Activated CD8-positive, alpha-beta memory T cell treated with anti-CD3 and anti-CD28 coated beads for 36 hours (primary cell): ENCODE results near the gene ANKRD16. TPM values are rescaled to one million over a fixed set of nuclear protein-coding genes. Genes with fewer than 3 reads are reported as not detected.
"Not testable (repeated sequence)": the region's sequence is repeated elsewhere in the genome, so short reads cannot be mapped to it uniquely, and the experiment has no call there.

Experiments used
- CTCF ChIA-PET: fragments of 350-600 bp; sonication (Branson Sonifier 250); formaldehyde crosslinking; loops from one replicate; lab custom pipeline; 2021; ENCODE audit warnings: antibody characterized with exemption; lab: Charles Lee
- POLR2A ChIA-PET: fragments of 350-600 bp; sonication (Branson Sonifier 250); formaldehyde crosslinking; loops from one replicate; lab custom pipeline; 2021; ENCODE audit warnings: antibody characterized with exemption; lab: Charles Lee
- total RNA-seq, 2 experiments: library from RNA; stranded (reverse); gene quantifications; one replicate each; pipeline ENCODE4 v1.2.3, GENCODE V29; 2021

ANKRD16 gene
- total RNA-seq = 1 to 10 TPM; 8.7 to 9.7 TPM

- POLR2A ChIA-PET = interaction anchor here (0.5 to 1.6 kb wide), 9 partner anchors 27 to 161 kb away, joined by 3 to 9 read pairs (median 4); partner anchors contain the start of genes GDI2 and IL15RA
Observed at GRCh38 chr10:5889624-5890451, at the start of gene ANKRD16, which contains the start of gene FBH1. Gene ANKRD16, minus strand, starts transcription at chr10:5889893. Its CDS starts 539 bp downstream, at chr10:5889354. Gene FBH1, plus strand, starts transcription at chr10:5890243. Its CDS starts 103 bp downstream, at chr10:5890346.

DNA sequence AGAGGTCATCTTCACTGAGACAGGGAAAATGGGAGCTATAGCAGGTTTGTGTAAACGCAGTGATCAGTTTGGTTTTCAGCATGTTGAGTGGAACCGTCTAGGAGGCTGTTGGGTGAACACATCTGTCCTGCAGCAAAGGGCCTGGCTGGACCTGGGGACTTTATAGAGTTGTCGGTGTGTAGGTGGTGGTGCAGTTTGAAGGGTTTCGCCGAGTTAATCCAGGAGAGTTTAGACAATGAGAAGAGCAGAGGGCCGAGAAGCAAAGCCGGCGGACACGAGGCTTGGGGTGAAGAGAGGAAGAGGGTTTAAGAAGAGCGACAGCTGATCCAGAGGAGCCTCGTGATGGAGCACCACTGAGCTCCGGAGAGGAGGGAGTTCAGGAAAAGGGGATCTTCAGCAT is 48.6 kb upstream of the ANKRD16 start:
- POLR2A ChIA-PET = no interaction called here
- CTCF ChIA-PET = no interaction called here

More at GRCh38 chr10:5889624-5890451, at the start of gene ANKRD16, which contains the start of gene FBH1:
- CTCF ChIA-PET = interaction anchor here (0.6 to 1.4 kb wide), 4 partner anchors 11 to 135 kb away, joined by 3 read pairs; no protein-coding TSS in a partner anchor

DNA sequence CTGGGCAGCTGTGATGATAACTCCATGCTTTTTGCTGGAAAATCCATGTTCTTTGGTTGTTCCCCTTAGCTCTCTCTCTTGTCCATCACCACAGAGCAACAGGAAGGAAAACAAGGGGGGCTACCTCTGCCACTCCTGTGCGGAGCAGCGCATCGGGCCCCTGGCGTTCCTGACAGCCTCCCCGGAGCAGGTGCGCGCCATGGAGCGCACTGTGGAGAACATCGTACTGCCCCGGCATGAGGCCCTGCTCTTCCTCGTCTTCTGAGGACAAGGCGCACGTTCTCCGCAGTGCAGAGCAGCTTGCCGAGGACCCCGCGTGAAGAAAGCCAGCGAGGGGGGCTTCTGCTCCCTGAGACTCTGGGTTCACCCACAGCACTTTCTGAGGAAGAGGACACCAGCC is 47.3 kb upstream of the ANKRD16 start:
- ChIA-PET CTCF (no interaction called here), POLR2A (no interaction called here)

GRCh38 chr10:5935628-5936027 is 45.9 kb upstream of the ANKRD16 start:
- POLR2A ChIA-PET = no interaction called here
- CTCF ChIA-PET = no interaction called here

- ChIA-PET CTCF (no interaction called here), POLR2A (interaction anchor here (0.7 kb wide), 1 partner anchor 167 kb away, joined by 4 read pairs; no protein-coding TSS in a partner anchor)
Observed at GRCh38 chr10:5933909-5934546, 44.3 kb upstream of the ANKRD16 start.

- ChIA-PET CTCF (no interaction called here), POLR2A (no interaction called here)
Observed at GRCh38 chr10:5932345-5932744, 42.7 kb upstream of the ANKRD16 start.

- CTCF ChIA-PET = no interaction called here
- POLR2A ChIA-PET = no interaction called here
Observed at GRCh38 chr10:5930272-5930671, 40.6 kb upstream of the ANKRD16 start.

DNA sequence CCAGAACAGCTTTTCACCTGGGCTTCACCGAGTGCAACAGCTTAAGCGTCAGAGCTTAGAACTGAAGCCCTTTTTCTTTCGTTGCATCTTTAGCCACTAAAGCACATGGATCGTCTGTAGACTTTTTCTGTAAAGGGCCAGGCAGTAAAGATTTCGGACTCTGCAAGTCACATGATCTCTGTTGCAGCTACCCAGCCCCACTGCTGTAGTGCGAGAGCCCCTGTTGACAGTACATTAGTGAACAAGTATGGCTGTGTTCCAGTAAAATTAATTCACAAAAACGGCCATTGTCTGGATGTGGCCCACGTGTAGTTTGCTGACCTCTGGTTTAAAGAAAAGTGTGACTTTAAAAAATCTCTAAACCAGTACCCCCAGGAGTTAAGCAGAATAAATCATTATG is 39.7 kb upstream of the ANKRD16 start:
- ChIA-PET CTCF (no interaction called here), POLR2A (no interaction called here)

DNA sequence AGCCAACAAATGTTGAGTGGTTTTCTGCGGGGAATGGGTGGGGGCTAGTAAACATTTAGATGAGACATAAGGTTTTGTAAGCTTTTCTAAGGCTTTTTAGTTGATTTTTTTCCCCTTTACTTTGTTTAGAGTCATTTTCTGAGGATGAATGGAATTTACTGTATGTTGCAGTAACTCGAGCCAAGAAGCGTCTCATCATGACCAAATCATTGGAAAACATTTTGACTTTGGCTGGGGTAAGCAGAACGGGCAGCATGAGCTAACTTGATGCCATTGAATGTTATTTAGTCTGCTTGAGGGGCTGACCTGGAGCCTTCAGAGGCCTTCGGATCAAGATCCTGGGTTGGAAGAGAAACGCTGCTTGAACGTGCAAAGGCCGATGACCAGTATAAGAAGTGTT is 37.6 kb upstream of the ANKRD16 start:
- ChIA-PET POLR2A (no interaction called here), CTCF (interaction anchor here (0.7 to 1.1 kb wide), 2 partner anchors 43 to 73 kb away, joined by 3 read pairs; no protein-coding TSS in a partner anchor)

- CTCF ChIA-PET = no interaction called here
- POLR2A ChIA-PET = no interaction called here
Observed at GRCh38 chr10:5924889-5925288, 35.2 kb upstream of the ANKRD16 start.

- POLR2A ChIA-PET = no interaction called here
- CTCF ChIA-PET = no interaction called here
Observed at GRCh38 chr10:5921746-5922145, 32.1 kb upstream of the ANKRD16 start.

- CTCF ChIA-PET = no interaction called here
- POLR2A ChIA-PET = no interaction called here
Observed at GRCh38 chr10:5919568-5919967, 29.9 kb upstream of the ANKRD16 start.

DNA sequence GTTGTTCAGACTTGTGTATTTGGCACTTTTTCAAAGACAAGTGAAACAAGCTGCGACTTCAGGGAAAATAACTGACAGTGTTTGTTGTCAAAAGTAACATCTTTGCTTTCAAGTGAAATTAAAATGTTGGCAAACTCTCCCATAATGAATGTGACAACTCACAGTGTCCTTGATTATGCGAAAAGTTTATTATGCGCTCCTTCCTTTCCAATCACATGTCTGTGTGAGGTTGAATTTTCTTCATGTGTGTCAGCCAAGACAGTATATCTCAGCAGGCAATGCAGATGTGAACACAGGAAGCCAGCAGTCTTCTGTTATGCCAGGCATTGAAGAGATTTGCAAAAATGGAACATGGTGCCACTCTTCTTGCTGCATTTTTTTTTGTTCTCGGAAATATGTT is 29.1 kb upstream of the ANKRD16 start:
- CTCF ChIA-PET = no interaction called here
- POLR2A ChIA-PET = no interaction called here

DNA sequence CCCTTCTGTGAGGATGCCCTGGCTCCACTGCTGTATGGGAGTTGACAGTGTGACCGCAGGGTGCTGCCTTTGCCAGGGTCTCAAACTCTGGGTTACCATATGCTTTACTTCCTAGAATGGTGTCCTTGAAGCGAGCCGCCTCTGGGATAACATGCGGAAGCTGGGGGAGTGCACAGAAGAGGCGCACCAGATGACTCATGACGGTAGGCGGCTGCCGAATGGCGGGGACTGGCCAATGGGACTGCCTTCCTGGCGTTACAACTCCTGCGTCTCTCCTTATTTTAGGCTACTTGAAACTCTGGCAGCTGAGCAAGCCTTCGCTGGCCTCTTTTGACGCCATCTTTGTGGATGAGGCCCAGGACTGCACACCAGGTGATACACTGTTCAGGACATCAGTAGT is 27.6 kb upstream of the ANKRD16 start:
- POLR2A ChIA-PET = no interaction called here
- CTCF ChIA-PET = no interaction called here

DNA sequence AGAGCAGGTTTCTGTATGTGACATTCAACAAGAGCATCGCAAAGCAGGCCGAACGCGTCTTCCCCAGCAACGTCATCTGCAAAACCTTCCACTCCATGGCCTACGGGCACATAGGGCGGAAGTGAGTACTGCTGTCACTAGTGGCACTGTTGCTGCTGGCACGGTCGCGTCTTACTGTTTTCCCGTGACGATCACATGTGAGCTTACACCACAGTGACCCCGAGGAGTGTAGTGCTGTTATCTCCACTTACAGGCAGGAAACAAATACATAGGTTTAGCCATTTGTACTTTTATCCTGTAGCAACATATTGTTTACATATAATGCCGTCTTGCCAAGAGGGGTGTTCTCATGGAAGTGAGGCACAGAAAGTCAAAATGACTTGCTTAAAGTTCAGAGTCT is 25.8 kb upstream of the ANKRD16 start:
- ChIA-PET CTCF (no interaction called here), POLR2A (interaction anchor here (0.6 kb wide), 1 partner anchor 1127 kb away, joined by 4 read pairs; no protein-coding TSS in a partner anchor)

- ChIA-PET POLR2A (no interaction called here), CTCF (no interaction called here)
Observed at GRCh38 chr10:5913736-5914135, 24.0 kb upstream of the ANKRD16 start.

GRCh38 chr10:5911670-5912069 is 22.0 kb upstream of the ANKRD16 start:
- ChIA-PET CTCF (interaction anchor here (0.8 kb wide), 1 partner anchor 94 kb away, joined by 3 read pairs; no protein-coding TSS in a partner anchor), POLR2A (no interaction called here)

- CTCF ChIA-PET = no interaction called here
- POLR2A ChIA-PET = no interaction called here
Observed at GRCh38 chr10:5910323-5911100, 20.8 kb upstream of the ANKRD16 start.

- POLR2A ChIA-PET = not testable (repeated sequence)
- CTCF ChIA-PET = interaction anchor here (0.6 kb wide), 1 partner anchor 154 kb away, joined by 4 read pairs; no protein-coding TSS in a partner anchor
Observed at GRCh38 chr10:5908676-5909075, 19.0 kb upstream of the ANKRD16 start.
